Transverse colon (tissue), 4 donors: Measurements from ENCODE around the gene ZFAND6.

Experiments used
- POLR2A ChIP-seq: fragments of 450-650 bp; IDR thresholded peaks from one replicate; pipeline ENCODE4 v1.6.1; 2016; ENCODE audit warnings: antibody characterized with exemption, mild to moderate bottlenecking, moderate library complexity
- POLR2AphosphoS5 ChIP-seq, 3 donors: sonication (generic); formaldehyde crosslinking; IDR thresholded peaks; one replicate each; pipeline ENCODE4 v1.6.1; 2016; ENCODE audit warnings: antibody characterized with exemption in 3 of 3
- TF ChIP-seq, protein P1 (sequence below), 5 experiments: fragments of 200-600 bp in 3 of 5; fragments of 450-650 bp in 2 of 5; sonication (generic) in 3 of 5; IDR thresholded peaks; 1 replicate in 2 of 5; 2 replicates in 3 of 5; pipeline ENCODE4 v1.5.1; 2016 to 2017; ENCODE audit warnings: antibody characterized with exemption in 5 of 5, inconsistent platforms in 3 of 5, mild to moderate bottlenecking in 2 of 5, moderate library complexity in 1 of 5

- TF ChIP-seq, protein P1, sequence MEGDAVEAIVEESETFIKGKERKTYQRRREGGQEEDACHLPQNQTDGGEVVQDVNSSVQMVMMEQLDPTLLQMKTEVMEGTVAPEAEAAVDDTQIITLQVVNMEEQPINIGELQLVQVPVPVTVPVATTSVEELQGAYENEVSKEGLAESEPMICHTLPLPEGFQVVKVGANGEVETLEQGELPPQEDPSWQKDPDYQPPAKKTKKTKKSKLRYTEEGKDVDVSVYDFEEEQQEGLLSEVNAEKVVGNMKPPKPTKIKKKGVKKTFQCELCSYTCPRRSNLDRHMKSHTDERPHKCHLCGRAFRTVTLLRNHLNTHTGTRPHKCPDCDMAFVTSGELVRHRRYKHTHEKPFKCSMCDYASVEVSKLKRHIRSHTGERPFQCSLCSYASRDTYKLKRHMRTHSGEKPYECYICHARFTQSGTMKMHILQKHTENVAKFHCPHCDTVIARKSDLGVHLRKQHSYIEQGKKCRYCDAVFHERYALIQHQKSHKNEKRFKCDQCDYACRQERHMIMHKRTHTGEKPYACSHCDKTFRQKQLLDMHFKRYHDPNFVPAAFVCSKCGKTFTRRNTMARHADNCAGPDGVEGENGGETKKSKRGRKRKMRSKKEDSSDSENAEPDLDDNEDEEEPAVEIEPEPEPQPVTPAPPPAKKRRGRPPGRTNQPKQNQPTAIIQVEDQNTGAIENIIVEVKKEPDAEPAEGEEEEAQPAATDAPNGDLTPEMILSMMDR (IDR thresholded peaks at IDR 0.05): no peak
- TF ChIP-seq POLR2A (no peak), POLR2AphosphoS5 (IDR thresholded peaks at IDR 0.05) (no peak)
These were observed 40.8 kb downstream of the ZFAND6 start for GRCh38 chr15:80100247-80100646.
